Glutamatergic neuron (in vitro differentiated cells): Measurements from ENCODE around the gene MT2A. TPM values are rescaled to one million over a fixed set of nuclear protein-coding genes. Genes with fewer than 3 reads are reported as not detected.

ENCODE experiments used
- DNase-seq: peaks from one replicate; pipeline ENCODE4 v3.0.0; 2022
- H3K27ac Mint-ChIP-seq: one replicate; pipeline ENCODE4 v1.8.0; 2020; ENCODE audit warnings: mild to moderate bottlenecking, mixed read lengths, inconsistent platforms; ENCODE audit not compliant: unreplicated experiment
- H3K27me3 Mint-ChIP-seq: one replicate; pipeline ENCODE4 v1.8.0; 2020; ENCODE audit warnings: mild to moderate bottlenecking, moderate library complexity, mixed read lengths, inconsistent platforms; ENCODE audit not compliant: unreplicated experiment
- H3K36me3 Mint-ChIP-seq: one replicate; pipeline ENCODE4 v1.8.0; 2020; ENCODE audit warnings: mild to moderate bottlenecking, mixed read lengths, inconsistent platforms; ENCODE audit not compliant: unreplicated experiment
- H3K4me1 Mint-ChIP-seq: one replicate; pipeline ENCODE4 v1.8.0; 2020; ENCODE audit warnings: mild to moderate bottlenecking, low read depth, mixed read lengths, inconsistent platforms; ENCODE audit not compliant: unreplicated experiment
- H3K4me3 Mint-ChIP-seq: one replicate; pipeline ENCODE4 v1.8.0; 2020; ENCODE audit warnings: mild to moderate bottlenecking, mixed read lengths, inconsistent platforms; ENCODE audit not compliant: unreplicated experiment
- H3K9me3 Mint-ChIP-seq: one replicate; pipeline ENCODE4 v1.8.0; 2020; ENCODE audit warnings: mild to moderate bottlenecking, moderate library complexity, mixed read lengths, inconsistent platforms; ENCODE audit not compliant: unreplicated experiment
- total RNA-seq: library from RNA; stranded (reverse); fragmentation: NEBNext Ultra II Directional; extraction: Animal tissue kit (Norgen Biotek cat#: 25700); gene quantifications from one replicate; pipeline ENCODE4 v1.2.1, GENCODE V29; 2021; ENCODE audit not compliant: unreplicated experiment
- TF ChIP-seq, protein P1 (sequence below): fragments of 200-600 bp; sonication (generic); IDR thresholded peaks from one replicate; pipeline ENCODE4 v1.5.0; 2021; ENCODE audit not compliant: partially characterized antibody, unreplicated experiment

The MT2A gene
- total RNA-seq, 1 donor from 2014 or later = not detected

DNA sequence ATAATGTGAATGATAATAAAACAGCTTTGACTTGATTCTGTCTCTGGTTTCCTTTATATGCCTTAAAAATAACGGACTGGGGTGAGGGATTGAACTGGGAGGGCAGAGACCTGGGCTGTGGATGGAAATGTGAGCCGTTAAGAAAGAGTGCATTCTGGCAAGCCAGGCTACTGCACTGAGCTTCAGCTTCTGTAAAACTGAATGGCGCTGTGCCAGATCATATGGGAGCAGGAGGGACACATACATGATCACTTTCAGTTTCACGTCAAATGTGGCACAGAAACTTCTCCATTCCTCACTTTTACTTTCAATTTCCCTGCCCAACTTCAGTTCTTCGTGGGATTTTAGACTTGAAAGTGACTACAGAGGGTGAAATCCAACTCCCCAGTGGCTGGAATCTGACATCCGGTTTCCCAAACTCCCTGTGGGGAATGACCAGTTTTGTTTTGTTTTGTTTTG, 1.1 kb downstream of the MT2A start:
- peaks cover 24% of the 10 kb centered on the region for H3K27me3 Mint-ChIP-seq
- no peaks in the 10 kb centered on the region for H3K36me3 Mint-ChIP-seq
- TF ChIP-seq, protein P1, sequence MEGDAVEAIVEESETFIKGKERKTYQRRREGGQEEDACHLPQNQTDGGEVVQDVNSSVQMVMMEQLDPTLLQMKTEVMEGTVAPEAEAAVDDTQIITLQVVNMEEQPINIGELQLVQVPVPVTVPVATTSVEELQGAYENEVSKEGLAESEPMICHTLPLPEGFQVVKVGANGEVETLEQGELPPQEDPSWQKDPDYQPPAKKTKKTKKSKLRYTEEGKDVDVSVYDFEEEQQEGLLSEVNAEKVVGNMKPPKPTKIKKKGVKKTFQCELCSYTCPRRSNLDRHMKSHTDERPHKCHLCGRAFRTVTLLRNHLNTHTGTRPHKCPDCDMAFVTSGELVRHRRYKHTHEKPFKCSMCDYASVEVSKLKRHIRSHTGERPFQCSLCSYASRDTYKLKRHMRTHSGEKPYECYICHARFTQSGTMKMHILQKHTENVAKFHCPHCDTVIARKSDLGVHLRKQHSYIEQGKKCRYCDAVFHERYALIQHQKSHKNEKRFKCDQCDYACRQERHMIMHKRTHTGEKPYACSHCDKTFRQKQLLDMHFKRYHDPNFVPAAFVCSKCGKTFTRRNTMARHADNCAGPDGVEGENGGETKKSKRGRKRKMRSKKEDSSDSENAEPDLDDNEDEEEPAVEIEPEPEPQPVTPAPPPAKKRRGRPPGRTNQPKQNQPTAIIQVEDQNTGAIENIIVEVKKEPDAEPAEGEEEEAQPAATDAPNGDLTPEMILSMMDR = no peak
- no peak for DNase-seq
- H3K4me3 Mint-ChIP-seq = peak overlapping the region; percentile 86
- no peak overlapping the region for H3K27ac Mint-ChIP-seq
- H3K9me3 Mint-ChIP-seq = no peaks in the 10 kb centered on the region
- peaks cover 12% of the 10 kb centered on the region for H3K4me1 Mint-ChIP-seq

DNA sequence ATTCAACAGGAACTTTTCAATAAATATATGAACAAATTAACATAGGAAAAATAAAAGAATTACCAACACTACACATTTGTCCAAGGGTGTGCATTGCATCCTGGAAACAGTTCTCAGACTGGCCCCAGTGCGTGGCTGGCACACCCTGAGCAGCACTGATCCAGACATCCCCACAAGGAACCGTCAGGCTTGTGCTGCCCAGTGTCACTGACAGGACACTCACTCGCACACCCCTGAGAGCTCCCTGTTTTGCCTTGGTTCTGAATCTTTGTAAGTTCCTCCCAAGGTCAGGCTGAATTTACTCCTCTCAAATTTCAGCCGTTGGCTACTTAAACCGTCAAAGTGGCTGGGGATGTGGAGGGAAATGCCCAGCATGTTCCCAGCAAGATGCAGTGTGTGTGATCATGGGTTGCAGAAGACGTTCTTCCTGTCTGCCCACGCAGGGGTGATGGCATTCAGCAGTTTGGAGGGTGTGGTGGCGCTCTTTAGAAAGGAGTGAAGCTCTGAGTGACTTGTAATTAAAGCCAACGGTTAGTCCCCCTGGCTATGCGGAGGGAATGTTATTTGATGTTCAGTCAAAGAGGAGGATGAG, 1.7 kb downstream of the MT2A start:
- Mint-ChIP-seq H3K4me1 (peaks cover 12% of the 10 kb centered on the region), H3K4me3 (no peak overlapping the region), H3K27ac (no peak overlapping the region), H3K9me3 (no peaks in the 10 kb centered on the region), H3K27me3 (peaks cover 24% of the 10 kb centered on the region), H3K36me3 (no peaks in the 10 kb centered on the region)
- TF ChIP-seq, protein P1 = no peak
- no peak for DNase-seq

- TF ChIP-seq, protein P1 = no peak
- no peak overlapping the region for H3K4me3 Mint-ChIP-seq
- no peak for DNase-seq
- H3K36me3 Mint-ChIP-seq = no peaks in the 10 kb centered on the region
- H3K4me1 Mint-ChIP-seq = peaks cover 12% of the 10 kb centered on the region
- peaks cover 24% of the 10 kb centered on the region for H3K27me3 Mint-ChIP-seq
- no peak overlapping the region for H3K27ac Mint-ChIP-seq
- H3K9me3 Mint-ChIP-seq = no peaks in the 10 kb centered on the region
Measured at GRCh38 chr16:56610609-56611111, 2.3 kb downstream of the MT2A start.

- DNase-seq = no peak
- TF ChIP-seq, protein P1 = no peak
- Mint-ChIP-seq H3K4me3 (no peak overlapping the region), H3K9me3 (no peaks in the 10 kb centered on the region), H3K36me3 (no peaks in the 10 kb centered on the region), H3K27ac (no peak overlapping the region), H3K4me1 (peaks cover 12% of the 10 kb centered on the region), H3K27me3 (peaks cover 19% of the 10 kb centered on the region)
Measured at GRCh38 chr16:56611281-56611833, 3.0 kb downstream of the MT2A start.

GRCh38 chr16:56613706-56614105, 5.3 kb downstream of the MT2A start:
- no peak for DNase-seq
- H3K27ac Mint-ChIP-seq = no peak overlapping the region
- peaks cover 30% of the 10 kb centered on the region for H3K27me3 Mint-ChIP-seq
- no peaks in the 10 kb centered on the region for H3K36me3 Mint-ChIP-seq
- H3K9me3 Mint-ChIP-seq = peaks cover under 1% of the 10 kb centered on the region
- peaks cover 14% of the 10 kb centered on the region for H3K4me1 Mint-ChIP-seq
- H3K4me3 Mint-ChIP-seq = no peak overlapping the region
- TF ChIP-seq, protein P1 = no peak
